ENCODE measurements around the gene TRIM34.

- TF ChIP-seq POLR2A (IDR thresholded peaks at IDR 0.05; ENCODE audit: low read length) (no peak), GATA1 (IDR thresholded peaks at IDR 0.05; ENCODE audit: low read depth, low read length) (no peak)
Observed at GRCh38 chr11:5684036-5684645, 59.3 kb downstream of the TRIM34 start.
